Lung (tissue), 12 donors: ENCODE data around the gene JAK1. TPM values are rescaled to one million over a fixed set of nuclear protein-coding genes. Genes with fewer than 3 reads are reported as not detected.

Experiments used
- ATAC-seq: fragments of 200-7000 bp; cut with Tn5 transposase; one replicate; pipeline ENCODE4 v1.9.1; 2020; ENCODE audit warnings: moderate number of reproducible peaks; ENCODE audit not compliant: insufficient read depth, low FRiP score
- DNase-seq, 3 donors: peaks; one replicate each; pipeline ENCODE4 v3.0.0-alpha.2; 2013 to 2017
- H3K27ac ChIP-seq, 2 donors: one replicate each; pipeline ENCODE4 v1.5.1; 2013; ENCODE audit warnings: mild to moderate bottlenecking in 2 of 2, moderate library complexity in 2 of 2, control low read depth in 1 of 2, inconsistent platforms in 1 of 2, low read depth in 1 of 2, low read length in 1 of 2
- H3K27me3 ChIP-seq, 3 donors: one replicate each; pipeline ENCODE4 v1.5.1; 2013; ENCODE audit warnings: low read length in 2 of 3; ENCODE audit not compliant: control insufficient read depth in 3 of 3, insufficient read depth in 3 of 3
- H3K36me3 ChIP-seq, 4 donors: one replicate each; pipeline ENCODE4 v1.5.1; 2013; ENCODE audit warnings: low read length in 4 of 4, mild to moderate bottlenecking in 1 of 4, moderate library complexity in 1 of 4; ENCODE audit not compliant: control insufficient read depth in 4 of 4, insufficient read depth in 4 of 4
- H3K4me1 ChIP-seq, 5 donors: one replicate each; pipeline ENCODE4 v1.5.1; 2013; ENCODE audit warnings: low read length in 5 of 5, mild to moderate bottlenecking in 2 of 5, moderate library complexity in 1 of 5; ENCODE audit not compliant: control insufficient read depth in 5 of 5, insufficient read depth in 5 of 5
- H3K4me3 ChIP-seq: one replicate; pipeline ENCODE4 v1.5.1; 2013; ENCODE audit warnings: mild to moderate bottlenecking, control low read depth, moderate library complexity
- H3K9ac ChIP-seq, 2 donors: one replicate each; pipeline ENCODE4 v1.5.1; 2013; ENCODE audit warnings: low read length in 2 of 2, control low read depth in 1 of 2; ENCODE audit not compliant: insufficient read depth in 1 of 2
- H3K9me3 ChIP-seq, 4 donors: one replicate each; pipeline ENCODE4 v1.5.1; 2013; ENCODE audit warnings: low read length in 3 of 4, mild to moderate bottlenecking in 1 of 4, moderate library complexity in 1 of 4; ENCODE audit not compliant: control insufficient read depth in 4 of 4, insufficient read depth in 3 of 4
- WGBS, 2 donors: extraction: QIAGEN DNeasy Blood & Tissue Kit; methylation state at CpG; one replicate each; pipeline ENCODE4 v1.1.7; 2013; 5-methylcytosine and 5-hydroxymethylcytosine counted together
- polyA plus RNA-seq, 2 donors: library from polyadenylated mRNA; stranded (reverse); fragments of 200-250 nt; gene quantifications; one replicate each; pipeline ENCODE4 v1.2.1, GENCODE V29; 2013
- total RNA-seq, 2 donors: library from RNA; depleted of rRNA in 1 of 2; stranded (reverse); fragments of >200 nt in 1 of 2; gene quantifications; one replicate each; pipeline ENCODE4 v1.2.1, GENCODE V29; 2014 to 2021
- TF ChIP-seq, protein P1 (sequence below): IDR thresholded peaks from 2 replicates; pipeline ENCODE4 v1.5.1; 2012; ENCODE audit warnings: mild to moderate bottlenecking; ENCODE audit errors: control extremely low read depth, extremely low read depth
- donor health status: control.
- donor health status: control.
- donor health status: Bipolar disorder and iron deficiency.
- donor health status: healthy.
- donor health status: DM: yes; HTN: yes; CAD: no.

The JAK1 gene
- total and polyA plus RNA-seq, 4 donors = 26.7 to 162 (median 116) TPM

DNA sequence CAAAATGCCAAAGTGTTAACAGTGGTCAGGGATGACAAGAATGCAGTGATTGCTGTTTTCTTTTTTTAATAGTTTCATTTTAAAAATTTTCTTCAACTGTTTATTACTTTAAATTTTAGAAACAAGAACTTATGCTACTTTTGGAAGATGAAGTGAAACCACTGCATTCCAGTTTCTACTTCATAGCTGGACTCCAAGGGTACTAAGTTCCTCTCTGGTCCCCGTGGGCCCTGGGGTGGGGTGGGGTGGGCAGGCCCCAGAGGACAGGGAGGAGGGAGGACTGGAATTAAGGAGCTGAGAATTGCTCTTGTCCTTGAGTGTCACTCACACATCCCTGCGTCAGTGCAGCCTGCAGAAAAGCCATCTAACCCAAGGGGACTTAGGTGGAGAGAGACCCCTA lies 124.1 kb downstream of the JAK1 start:
- ATAC-seq (no peak), DNase-seq (no peak)
- TF ChIP-seq, protein P1, sequence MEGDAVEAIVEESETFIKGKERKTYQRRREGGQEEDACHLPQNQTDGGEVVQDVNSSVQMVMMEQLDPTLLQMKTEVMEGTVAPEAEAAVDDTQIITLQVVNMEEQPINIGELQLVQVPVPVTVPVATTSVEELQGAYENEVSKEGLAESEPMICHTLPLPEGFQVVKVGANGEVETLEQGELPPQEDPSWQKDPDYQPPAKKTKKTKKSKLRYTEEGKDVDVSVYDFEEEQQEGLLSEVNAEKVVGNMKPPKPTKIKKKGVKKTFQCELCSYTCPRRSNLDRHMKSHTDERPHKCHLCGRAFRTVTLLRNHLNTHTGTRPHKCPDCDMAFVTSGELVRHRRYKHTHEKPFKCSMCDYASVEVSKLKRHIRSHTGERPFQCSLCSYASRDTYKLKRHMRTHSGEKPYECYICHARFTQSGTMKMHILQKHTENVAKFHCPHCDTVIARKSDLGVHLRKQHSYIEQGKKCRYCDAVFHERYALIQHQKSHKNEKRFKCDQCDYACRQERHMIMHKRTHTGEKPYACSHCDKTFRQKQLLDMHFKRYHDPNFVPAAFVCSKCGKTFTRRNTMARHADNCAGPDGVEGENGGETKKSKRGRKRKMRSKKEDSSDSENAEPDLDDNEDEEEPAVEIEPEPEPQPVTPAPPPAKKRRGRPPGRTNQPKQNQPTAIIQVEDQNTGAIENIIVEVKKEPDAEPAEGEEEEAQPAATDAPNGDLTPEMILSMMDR = no peak
- Histone ChIP-seq H3K4me1 (no peaks in the 10 kb centered on the region), H3K27me3 (no peaks in the 10 kb centered on the region), H3K9ac (no peak overlapping the region), H3K4me3 (no peak overlapping the region), H3K36me3 (peaks cover 28 to 67% (median 43%) of the 10 kb centered on the region in 4 donors), H3K9me3 (peaks cover 0 to 2% (median 0%) of the 10 kb centered on the region in 4 donors), H3K27ac (no peak overlapping the region)
- 56 to 60% methylated on average over 2 of the region's 2 CpGs for WGBS, 2 donors

DNA sequence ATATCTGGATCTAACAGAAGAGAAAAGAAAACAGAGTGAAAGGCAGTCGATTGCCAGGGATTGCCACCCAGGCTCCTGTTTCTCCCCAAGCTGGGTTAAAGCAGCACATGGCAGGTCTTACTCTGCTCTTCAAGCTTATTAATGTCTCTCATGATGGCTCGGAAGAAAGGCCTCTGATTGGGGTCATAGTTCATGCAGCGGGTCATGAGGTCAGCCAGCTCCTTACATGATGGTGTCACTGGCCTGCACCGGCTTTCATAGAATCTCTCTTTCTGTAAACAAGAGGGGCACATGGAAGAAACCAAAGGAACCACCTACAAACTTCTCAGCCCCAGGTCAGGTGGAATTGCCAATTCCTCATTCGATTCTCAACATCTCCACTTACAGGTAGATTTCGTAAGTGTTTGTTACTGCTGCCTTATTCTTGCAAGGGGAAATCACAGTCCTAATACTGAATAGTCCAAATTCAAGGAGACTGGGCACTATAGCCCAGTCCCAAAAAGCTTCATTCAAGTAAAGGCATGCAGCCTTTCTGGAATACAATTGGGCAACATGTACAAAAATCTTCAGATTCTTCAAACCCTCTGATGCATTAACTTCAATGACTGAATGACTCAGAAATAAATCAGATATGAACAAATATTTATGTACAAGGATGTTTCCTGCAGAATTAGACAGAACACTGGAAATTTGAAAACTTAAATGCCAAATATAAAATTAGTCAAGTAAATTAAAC lies 124.9 kb downstream of the JAK1 start:
- TF ChIP-seq, protein P1 = no peak
- no peak overlapping the region for H3K27ac ChIP-seq
- H3K9ac ChIP-seq = no peak overlapping the region
- H3K4me3 ChIP-seq = no peak overlapping the region
- no peak for ATAC-seq
- 69 to 75% methylated on average over 6 of the region's 6 CpGs for WGBS, 2 donors
- no peak for DNase-seq
- H3K27me3 ChIP-seq = no peaks in the 10 kb centered on the region
- H3K4me1 ChIP-seq = no peaks in the 10 kb centered on the region
- H3K36me3 ChIP-seq = peaks cover 28 to 67% (median 47%) of the 10 kb centered on the region in 4 donors
- H3K9me3 ChIP-seq = peaks cover 0 to 3% (median 0%) of the 10 kb centered on the region in 4 donors

DNA sequence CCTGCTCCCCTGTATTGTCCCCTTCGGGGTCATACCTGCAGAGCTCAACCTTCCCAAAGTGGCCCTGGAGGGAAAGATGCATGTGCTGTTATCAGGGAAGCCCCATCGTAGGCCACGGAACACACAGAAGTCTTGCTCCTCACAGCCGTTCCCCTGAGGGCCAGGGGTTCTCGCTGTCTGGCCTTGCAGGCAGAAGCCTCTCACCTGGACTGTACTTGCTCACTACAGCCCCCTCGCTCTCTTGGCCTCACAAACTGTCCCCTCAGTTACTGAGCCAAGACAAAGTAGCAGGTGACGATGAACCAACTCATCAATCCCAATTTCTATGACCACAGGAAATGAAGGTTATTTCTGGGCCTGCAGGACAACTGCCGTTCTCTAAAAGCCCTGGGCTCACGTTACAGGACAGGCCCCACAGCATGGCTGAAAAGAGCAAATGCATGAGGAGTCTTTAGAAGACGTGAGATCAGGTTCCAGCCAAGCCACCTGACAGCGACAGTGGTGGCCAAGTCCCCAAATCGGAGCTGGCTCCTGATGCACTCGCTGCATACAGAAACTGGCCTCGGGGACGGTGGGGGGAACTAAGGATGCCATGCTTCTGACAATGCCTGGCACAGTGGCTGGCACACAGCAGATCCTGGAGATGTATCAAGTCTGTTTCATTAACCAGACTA lies 126.5 kb downstream of the JAK1 start:
- DNase-seq (no peak), ATAC-seq (no peak)
- H3K27me3 ChIP-seq = no peaks in the 10 kb centered on the region
- peaks cover 0 to 3% (median 0%) of the 10 kb centered on the region in 4 donors for H3K9me3 ChIP-seq
- no peak overlapping the region for H3K27ac ChIP-seq
- TF ChIP-seq, protein P1 = no peak
- no peak overlapping the region for H3K9ac ChIP-seq
- no peak overlapping the region for H3K4me3 ChIP-seq
- H3K36me3 ChIP-seq = peaks cover 43 to 59% (median 49%) of the 10 kb centered on the region in 4 donors
- no peaks in the 10 kb centered on the region for H3K4me1 ChIP-seq
- 93 to 95% methylated on average over 15 of the region's 15 CpGs for WGBS, 2 donors
